ENCODE data around the gene CEACAM20. TPM values are rescaled to one million over a fixed set of nuclear protein-coding genes. Genes with fewer than 3 reads are reported as not detected.

CEACAM20 gene
- total and polyA plus RNA-seq, 10 of the 15 experiments (the other 5 are each of a cell fraction or from before 2014, with no cell fraction given): not detected

DNA sequence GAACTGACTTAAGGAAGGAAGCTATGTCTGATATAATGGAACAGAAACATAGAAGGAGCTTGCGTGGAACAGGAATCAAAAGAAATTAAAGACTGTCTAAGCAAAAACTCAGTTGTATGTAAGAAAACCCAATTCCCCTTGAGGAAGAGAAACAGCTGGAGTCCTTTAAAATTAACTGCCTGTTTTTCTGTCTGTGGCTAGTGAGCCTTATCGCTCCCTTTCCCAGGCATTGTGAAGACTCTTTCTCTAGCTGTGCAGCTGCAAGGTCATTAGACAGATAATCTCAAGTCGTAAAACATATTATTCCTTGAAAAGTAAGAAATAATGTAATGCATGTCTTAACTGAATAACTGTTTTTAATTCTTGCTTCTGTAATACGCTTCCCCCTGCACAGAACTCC lies 44.2 kb upstream of the CEACAM20 start (continued):
- TF ChIP-seq, protein P1, sequence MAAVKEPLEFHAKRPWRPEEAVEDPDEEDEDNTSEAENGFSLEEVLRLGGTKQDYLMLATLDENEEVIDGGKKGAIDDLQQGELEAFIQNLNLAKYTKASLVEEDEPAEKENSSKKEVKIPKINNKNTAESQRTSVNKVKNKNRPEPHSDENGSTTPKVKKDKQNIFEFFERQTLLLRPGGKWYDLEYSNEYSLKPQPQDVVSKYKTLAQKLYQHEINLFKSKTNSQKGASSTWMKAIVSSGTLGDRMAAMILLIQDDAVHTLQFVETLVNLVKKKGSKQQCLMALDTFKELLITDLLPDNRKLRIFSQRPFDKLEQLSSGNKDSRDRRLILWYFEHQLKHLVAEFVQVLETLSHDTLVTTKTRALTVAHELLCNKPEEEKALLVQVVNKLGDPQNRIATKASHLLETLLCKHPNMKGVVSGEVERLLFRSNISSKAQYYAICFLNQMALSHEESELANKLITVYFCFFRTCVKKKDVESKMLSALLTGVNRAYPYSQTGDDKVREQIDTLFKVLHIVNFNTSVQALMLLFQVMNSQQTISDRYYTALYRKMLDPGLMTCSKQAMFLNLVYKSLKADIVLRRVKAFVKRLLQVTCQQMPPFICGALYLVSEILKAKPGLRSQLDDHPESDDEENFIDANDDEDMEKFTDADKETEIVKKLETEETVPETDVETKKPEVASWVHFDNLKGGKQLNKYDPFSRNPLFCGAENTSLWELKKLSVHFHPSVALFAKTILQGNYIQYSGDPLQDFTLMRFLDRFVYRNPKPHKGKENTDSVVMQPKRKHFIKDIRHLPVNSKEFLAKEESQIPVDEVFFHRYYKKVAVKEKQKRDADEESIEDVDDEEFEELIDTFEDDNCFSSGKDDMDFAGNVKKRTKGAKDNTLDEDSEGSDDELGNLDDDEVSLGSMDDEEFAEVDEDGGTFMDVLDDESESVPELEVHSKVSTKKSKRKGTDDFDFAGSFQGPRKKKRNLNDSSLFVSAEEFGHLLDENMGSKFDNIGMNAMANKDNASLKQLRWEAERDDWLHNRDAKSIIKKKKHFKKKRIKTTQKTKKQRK (IDR thresholded peaks at IDR 0.05; ENCODE audit: low read depth, low read length): no peak
- TF ChIP-seq RELA (IDR thresholded peaks at IDR 0.05; ENCODE audit: borderline replicate concordance, partially characterized antibody) (no peak), SREBF1 (IDR thresholded peaks at IDR 0.05; ENCODE audit: low read length) (no peak), EZH2 (IDR thresholded peaks at IDR 0.05; ENCODE audit: borderline replicate concordance, control insufficient read depth, low read depth, low read length) (no peak), SRF (IDR thresholded peaks at IDR 0.05; ENCODE audit: low read depth in 2 of 2, low read length in 2 of 2) (no peak), LARP7 (IDR thresholded peaks at IDR 0.05) (no peak), FOS (IDR thresholded peaks at IDR 0.05; ENCODE audit: borderline replicate concordance, extremely low read depth, insufficient read length) (no peak), ZNF274 (IDR thresholded peaks at IDR 0.05; ENCODE audit: insufficient read depth, insufficient read length) (no peak), TCF3 (IDR thresholded peaks at IDR 0.05; ENCODE audit: borderline replicate concordance, insufficient read depth, low read depth, low read length) (no peak)

DNA sequence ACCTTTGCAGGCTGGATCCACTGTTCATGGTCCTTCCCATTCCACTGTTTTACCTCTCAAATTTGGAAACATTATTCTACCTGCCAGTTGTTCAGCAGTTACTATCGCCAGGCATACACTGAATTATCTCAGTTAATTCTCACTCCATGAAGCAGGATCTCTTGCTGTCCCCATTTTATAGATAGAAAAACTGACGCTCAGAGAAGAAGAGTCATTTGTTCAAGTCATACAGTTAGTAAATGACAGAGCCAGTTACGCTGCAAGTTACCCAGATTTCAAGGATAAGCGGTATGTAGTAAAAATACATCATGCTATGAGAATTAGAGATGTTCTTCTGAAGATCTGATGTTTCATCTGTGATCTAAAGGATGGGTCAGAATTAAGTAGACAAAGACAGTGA lies 43.7 kb upstream of the CEACAM20 start:
- no peak for DNase-seq (ENCODE audit: low read depth, low spot score)
- Histone ChIP-seq H3K4me3 (no peak overlapping the region), H4K20me1 (ENCODE audit: control insufficient read depth, insufficient read depth) (no peaks in the 10 kb centered on the region), H3K4me1 (ENCODE audit: control insufficient read depth, insufficient read depth, low read length) (no peaks in the 10 kb centered on the region), H2AFZ (ENCODE audit: control insufficient read depth, low read depth, low read length) (no peak overlapping the region), H3K36me3 (ENCODE audit: control insufficient read depth in 2 of 2, insufficient read depth in 2 of 2, low read length in 1 of 2) (no peaks in the 10 kb centered on the region), H3K27me3 (replicated peaks in 1 of 2; ENCODE audit: control insufficient read depth in 2 of 2, insufficient read depth in 2 of 2, low read length in 1 of 2) (no peaks in the 10 kb centered on the region; a peak in 1 of 4 replicates), H3K9me3 (replicated peaks; ENCODE audit: control insufficient read depth, insufficient read depth, low read length) (no peaks in the 10 kb centered on the region), H3K27ac (ENCODE audit: control insufficient read depth, insufficient read depth) (no peak overlapping the region), H3K79me2 (ENCODE audit: control insufficient read depth, insufficient read depth, low read length) (no peaks in the 10 kb centered on the region), H3K4me2 (ENCODE audit: control insufficient read depth, insufficient read depth) (no peak overlapping the region), H3K9ac (ENCODE audit: control insufficient read depth, insufficient read depth, low read length) (no peak overlapping the region)
- ChIA-PET POLR2A (interaction anchor here (0.5 kb wide), 1 partner anchor 118 kb away, joined by 3 read pairs; no protein-coding TSS in a partner anchor), SMC1A (ENCODE audit: uncharacterized antibody, unreplicated experiment) (interaction anchor here (0.6 to 1.8 kb wide), 3 partner anchors 83 to 300 kb away, joined by 3 to 5 read pairs (median 3); no protein-coding TSS in a partner anchor), CTCF (interaction anchor here (0.6 to 1.5 kb wide), 4 partner anchors 7 to 87 kb away, joined by 3 to 6 read pairs (median 4); no protein-coding TSS in a partner anchor), RAD21 (ENCODE audit: unreplicated experiment) (no interaction called here)
- in situ Hi-C loops (cut with MboI) (loop anchor here (5.0 kb wide), 1 partner anchor 84 kb away; no protein-coding TSS in a partner anchor), intact Hi-C loops (cut with micrococcal nuclease; ENCODE audit: unreplicated experiment) (loop anchor here (5.0 kb wide), 1 partner anchor 84 kb away; no protein-coding TSS in a partner anchor)
- FAIRE-seq: no peak
- no peak for ATAC-seq
- WGBS (ENCODE audit: insufficient coverage, insufficient replicate concordance, low lambda C conversion rate, missing lambda C conversion rate): 36% methylated on average over 4 of the region's 4 CpGs
- no TSS peak for BruUV-seq (replicated peaks)
- no peak for TF ChIP-seq SIX5 (IDR thresholded peaks at IDR 0.05; ENCODE audit: low read depth, low read length, severe bottlenecking)
- TF ChIP-seq PAX8 (IDR thresholded peaks at IDR 0.05): no peak
- TF ChIP-seq CBX5 (IDR thresholded peaks at IDR 0.05; ENCODE audit: low read depth): no peak
- TF ChIP-seq ZNF384 (IDR thresholded peaks at IDR 0.05; ENCODE audit: borderline replicate concordance, low read depth, low read length): no peak
- TF ChIP-seq EGR1 (IDR thresholded peaks at IDR 0.05; ENCODE audit: borderline replicate concordance in 1 of 2, low read depth in 2 of 2, low read length in 2 of 2): no peak
- TF ChIP-seq, protein P2, sequence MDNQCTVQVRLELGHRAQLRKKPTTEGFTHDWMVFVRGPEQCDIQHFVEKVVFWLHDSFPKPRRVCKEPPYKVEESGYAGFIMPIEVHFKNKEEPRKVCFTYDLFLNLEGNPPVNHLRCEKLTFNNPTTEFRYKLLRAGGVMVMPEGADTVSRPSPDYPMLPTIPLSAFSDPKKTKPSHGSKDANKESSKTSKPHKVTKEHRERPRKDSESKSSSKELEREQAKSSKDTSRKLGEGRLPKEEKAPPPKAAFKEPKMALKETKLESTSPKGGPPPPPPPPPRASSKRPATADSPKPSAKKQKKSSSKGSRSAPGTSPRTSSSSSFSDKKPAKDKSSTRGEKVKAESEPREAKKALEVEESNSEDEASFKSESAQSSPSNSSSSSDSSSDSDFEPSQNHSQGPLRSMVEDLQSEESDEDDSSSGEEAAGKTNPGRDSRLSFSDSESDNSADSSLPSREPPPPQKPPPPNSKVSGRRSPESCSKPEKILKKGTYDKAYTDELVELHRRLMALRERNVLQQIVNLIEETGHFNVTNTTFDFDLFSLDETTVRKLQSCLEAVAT (IDR thresholded peaks at IDR 0.05): no peak
- TF ChIP-seq RAD51 (IDR thresholded peaks at IDR 0.05): no peak

Measured in GM12878 (cell line).